Mesenchymal stem cell (in vitro differentiated cells and primary cell): Measurements from ENCODE around the gene HOXD9.

ENCODE experiments used
- DNase-seq: peaks from one replicate; pipeline ENCODE4 v3.0.0-alpha.2; 2013
- H2AFZ ChIP-seq: one replicate; pipeline ENCODE4 v1.6.1; 2013; ENCODE audit warnings: low read depth, mild to moderate bottlenecking, control low read depth, inconsistent platforms, low read length, moderate library complexity
- H2AK5ac ChIP-seq: 2 replicates; pipeline ENCODE4 v1.6.1; 2013; ENCODE audit warnings: low read length, moderate library complexity, mild to moderate bottlenecking, inconsistent platforms; ENCODE audit not compliant: severe bottlenecking
- H2BK120ac ChIP-seq: one replicate; pipeline ENCODE4 v1.6.1; 2013; ENCODE audit warnings: low read depth, mild to moderate bottlenecking, inconsistent platforms, low read length, moderate library complexity
- H2BK12ac ChIP-seq, 2 experiments: one replicate each; pipeline ENCODE4 v1.6.1; 2013; ENCODE audit warnings: inconsistent platforms in 2 of 2, low read length in 2 of 2, mild to moderate bottlenecking in 2 of 2, moderate library complexity in 2 of 2, control low read depth in 1 of 2
- H2BK15ac ChIP-seq: one replicate; pipeline ENCODE4 v1.6.1; 2013; ENCODE audit warnings: mild to moderate bottlenecking, low read depth, inconsistent platforms; ENCODE audit not compliant: poor library complexity, severe bottlenecking
- H2BK5ac ChIP-seq: 2 replicates; pipeline ENCODE4 v1.6.1; 2013; ENCODE audit warnings: low read depth, mild to moderate bottlenecking, low read length, control low read depth, inconsistent platforms; ENCODE audit not compliant: poor library complexity, severe bottlenecking
- H3K14ac ChIP-seq, 2 experiments: one replicate each; pipeline ENCODE4 v1.6.1; 2013; ENCODE audit warnings: inconsistent platforms in 2 of 2, low read length in 2 of 2, control low read depth in 1 of 2, mild to moderate bottlenecking in 1 of 2, moderate library complexity in 1 of 2
- H3K18ac ChIP-seq, 2 experiments: one replicate each; pipeline ENCODE4 v1.6.1; 2013; ENCODE audit warnings: inconsistent platforms in 2 of 2, low read length in 2 of 2, control low read depth in 1 of 2, low read depth in 1 of 2, mild to moderate bottlenecking in 1 of 2
- H3K23ac ChIP-seq, 2 experiments: one replicate each; pipeline ENCODE4 v1.6.1; 2013; ENCODE audit warnings: inconsistent platforms in 2 of 2, low read length in 2 of 2, mild to moderate bottlenecking in 2 of 2, moderate library complexity in 2 of 2, control low read depth in 1 of 2
- H3K27ac ChIP-seq: 2 replicates; pipeline ENCODE4 v1.5.1; 2013; ENCODE audit warnings: mild to moderate bottlenecking, moderate library complexity, low read length, control low read depth, inconsistent platforms; ENCODE audit not compliant: poor library complexity, severe bottlenecking
- H3K27me3 ChIP-seq, 2 experiments: 2 replicates each; pipeline versions ENCODE4 v1.6.1 to v1.7.0; 2013; ENCODE audit warnings: low read length in 2 of 2, mild to moderate bottlenecking in 2 of 2, moderate library complexity in 2 of 2, control low read depth in 1 of 2, inconsistent platforms in 1 of 2; ENCODE audit not compliant: control insufficient read depth in 1 of 2, insufficient read depth in 1 of 2
- H3K36me3 ChIP-seq, 2 experiments: 2 replicates each; pipeline versions ENCODE4 v1.6.1 to v1.7.0; 2013; ENCODE audit warnings: low read length in 2 of 2, control low read depth in 1 of 2, inconsistent platforms in 1 of 2, low read depth in 1 of 2, mild to moderate bottlenecking in 1 of 2; ENCODE audit not compliant: insufficient read depth in 2 of 2, control insufficient read depth in 1 of 2
- H3K4ac ChIP-seq, 2 experiments: one replicate each; pipeline ENCODE4 v1.6.1; 2013; ENCODE audit warnings: inconsistent platforms in 2 of 2, low read length in 2 of 2, mild to moderate bottlenecking in 2 of 2, moderate library complexity in 2 of 2, control low read depth in 1 of 2, low read depth in 1 of 2
- H3K4me1 ChIP-seq: 2 replicates; pipeline ENCODE4 v1.6.1; 2013; ENCODE audit warnings: low read depth, low read length, control low read depth; ENCODE audit not compliant: control insufficient read depth, insufficient read depth
- H3K4me2 ChIP-seq: 2 replicates; pipeline ENCODE4 v1.6.1; 2013; ENCODE audit warnings: low read length, mild to moderate bottlenecking, inconsistent platforms; ENCODE audit not compliant: poor library complexity, severe bottlenecking
- H3K4me3 ChIP-seq, 2 experiments: 2 replicates each; pipeline versions ENCODE4 v1.5.1 to v1.7.0; 2013; ENCODE audit warnings: low read length in 2 of 2, mild to moderate bottlenecking in 2 of 2, control low read depth in 1 of 2, low read depth in 1 of 2; ENCODE audit not compliant: insufficient read depth in 1 of 2
- H3K79me1 ChIP-seq: replicated peaks from 2 replicates; pipeline ENCODE4 v1.6.1; 2013; ENCODE audit warnings: mild to moderate bottlenecking, control low read depth, low read length, inconsistent platforms; ENCODE audit not compliant: poor library complexity, severe bottlenecking
- H3K9ac ChIP-seq: 2 replicates; pipeline ENCODE4 v1.7.0; 2013; ENCODE audit warnings: mild to moderate bottlenecking, low read length, moderate library complexity
- H3K9me3 ChIP-seq: 2 replicates; pipeline ENCODE4 v1.7.0; 2013; ENCODE audit warnings: mild to moderate bottlenecking, low read length; ENCODE audit not compliant: control insufficient read depth
- H4K8ac ChIP-seq: one replicate; pipeline ENCODE4 v1.6.1; 2013; ENCODE audit warnings: inconsistent platforms, mild to moderate bottlenecking, low read length, moderate library complexity
- H4K91ac ChIP-seq: one replicate; pipeline ENCODE4 v1.6.1; 2013; ENCODE audit warnings: mild to moderate bottlenecking, low read length, inconsistent platforms
- WGBS: methylation state at CpG from one replicate; pipeline ENCODE4 v1.1.7; 2013; ENCODE audit warnings: mixed read lengths; 5-methylcytosine and 5-hydroxymethylcytosine counted together

HOXD9 gene

GRCh38 chr2:176140513-176141317, 18.2 kb downstream of the HOXD9 start:
- Histone ChIP-seq H3K4me1 (peaks cover 14% of the 10 kb centered on the region), H3K4ac (no peak overlapping the region), H3K27me3 (peaks cover 0 to 59% of the 10 kb centered on the region in 2 experiments), H3K9ac (peak overlapping the region; percentile 96), H4K91ac (no peak overlapping the region), H3K18ac (no peak overlapping the region), H3K9me3 (no peaks in the 10 kb centered on the region), H2BK5ac (no peak overlapping the region), H3K14ac (no peak overlapping the region), H3K79me1 (peaks cover 9% of the 10 kb centered on the region), H3K4me3 (peak overlapping the region; percentile 61 to 82), H2AFZ (no peak overlapping the region), H3K36me3 (no peaks in the 10 kb centered on the region), H3K4me2 (peak overlapping the region; percentile 92), H2BK120ac (no peak overlapping the region), H2AK5ac (no peak overlapping the region), H2BK15ac (no peak overlapping the region), H3K23ac (no peak overlapping the region), H2BK12ac (no peak overlapping the region), H3K27ac (no peak overlapping the region), H4K8ac (no peak overlapping the region)
- DNase-seq, result peak; percentile 52
- WGBS, result 20% methylated on average over 46 of the region's 48 CpGs

- Histone ChIP-seq H3K18ac (no peak overlapping the region), H3K27ac (no peak overlapping the region), H2BK12ac (no peak overlapping the region), H3K4me2 (no peak overlapping the region), H3K27me3 (peaks cover 0 to 58% of the 10 kb centered on the region in 2 experiments), H2BK120ac (no peak overlapping the region), H3K9ac (no peak overlapping the region), H3K4me1 (peaks cover 13% of the 10 kb centered on the region), H3K14ac (no peak overlapping the region), H3K36me3 (no peaks in the 10 kb centered on the region), H3K4ac (no peak overlapping the region), H2AK5ac (no peak overlapping the region), H4K91ac (no peak overlapping the region), H3K23ac (no peak overlapping the region), H2BK5ac (no peak overlapping the region), H4K8ac (no peak overlapping the region), H3K4me3 (no peak overlapping the region), H2AFZ (no peak overlapping the region), H3K79me1 (peaks cover 9% of the 10 kb centered on the region), H2BK15ac (no peak overlapping the region), H3K9me3 (no peaks in the 10 kb centered on the region)
- DNase-seq, result no peak
- 79% methylated on average over 2 of the region's 2 CpGs for WGBS
Measured at GRCh38 chr2:176142281-176142680, 19.8 kb downstream of the HOXD9 start.

- Histone ChIP-seq H4K8ac (no peak overlapping the region), H3K36me3 (peaks cover 3 to 7% of the 10 kb centered on the region in 2 experiments), H2AK5ac (no peak overlapping the region), H2AFZ (no peak overlapping the region), H3K27me3 (peaks cover 0 to 67% of the 10 kb centered on the region in 2 experiments), H3K27ac (no peak overlapping the region), H2BK15ac (no peak overlapping the region), H3K23ac (no peak overlapping the region), H2BK5ac (no peak overlapping the region), H3K9me3 (no peaks in the 10 kb centered on the region), H4K91ac (no peak overlapping the region), H3K18ac (no peak overlapping the region), H3K4ac (no peak overlapping the region), H3K4me1 (peaks cover 7% of the 10 kb centered on the region), H2BK120ac (no peak overlapping the region), H3K9ac (no peak overlapping the region), H3K4me3 (no peak overlapping the region), H3K4me2 (no peak overlapping the region), H2BK12ac (no peak overlapping the region), H3K14ac (no peak overlapping the region), H3K79me1 (peaks cover 13% of the 10 kb centered on the region)
- no peak for DNase-seq
- WGBS, result 51% methylated on average over 1 of the region's 4 CpGs
Measured at GRCh38 chr2:176145085-176145969, 22.8 kb downstream of the HOXD9 start.

- H3K9me3 ChIP-seq, result no peaks in the 10 kb centered on the region
- H3K4me1 ChIP-seq, result peaks cover 3% of the 10 kb centered on the region
- H3K9ac ChIP-seq, result no peak overlapping the region
- no peak overlapping the region for H3K27ac ChIP-seq
- no peak overlapping the region for H3K14ac ChIP-seq
- no peak overlapping the region for H3K4me2 ChIP-seq
- 49% methylated on average over 5 of the region's 6 CpGs for whole genome bisulfite sequencing
- H3K18ac ChIP-seq, result no peak overlapping the region
- DNase-seq, result no peak
- H2BK120ac ChIP-seq, result no peak overlapping the region
- peaks cover 3 to 10% of the 10 kb centered on the region in 2 experiments for H3K36me3 ChIP-seq
- H2BK5ac ChIP-seq, result no peak overlapping the region
- H3K23ac ChIP-seq, result no peak overlapping the region
- H4K8ac ChIP-seq, result no peak overlapping the region
- H2AK5ac ChIP-seq, result no peak overlapping the region
- H3K4me3 ChIP-seq, result no peak overlapping the region
- no peak overlapping the region for H3K4ac ChIP-seq
- H4K91ac ChIP-seq, result no peak overlapping the region
- peaks cover 14% of the 10 kb centered on the region for H3K79me1 ChIP-seq
- no peak overlapping the region for H2AFZ ChIP-seq
- H2BK15ac ChIP-seq, result no peak overlapping the region
- H2BK12ac ChIP-seq, result no peak overlapping the region
- peaks cover 0 to 67% of the 10 kb centered on the region in 2 experiments for H3K27me3 ChIP-seq
Measured at GRCh38 chr2:176146101-176146500, 23.6 kb downstream of the HOXD9 start.
